CD4-positive, alpha-beta T cell treated with Interleukin-15 for 4 hours (primary cell): ENCODE data around the gene SS18L1.

Experiments used
- DNase-seq: peaks from one replicate; pipeline ENCODE4 v3.0.0-alpha.2; 2020; ENCODE audit warnings: low spot score

Gene SS18L1

GRCh38 chr20:62174021-62174804 lies 30.6 kb downstream of the SS18L1 start:
- DNase-seq: no peak

DNA sequence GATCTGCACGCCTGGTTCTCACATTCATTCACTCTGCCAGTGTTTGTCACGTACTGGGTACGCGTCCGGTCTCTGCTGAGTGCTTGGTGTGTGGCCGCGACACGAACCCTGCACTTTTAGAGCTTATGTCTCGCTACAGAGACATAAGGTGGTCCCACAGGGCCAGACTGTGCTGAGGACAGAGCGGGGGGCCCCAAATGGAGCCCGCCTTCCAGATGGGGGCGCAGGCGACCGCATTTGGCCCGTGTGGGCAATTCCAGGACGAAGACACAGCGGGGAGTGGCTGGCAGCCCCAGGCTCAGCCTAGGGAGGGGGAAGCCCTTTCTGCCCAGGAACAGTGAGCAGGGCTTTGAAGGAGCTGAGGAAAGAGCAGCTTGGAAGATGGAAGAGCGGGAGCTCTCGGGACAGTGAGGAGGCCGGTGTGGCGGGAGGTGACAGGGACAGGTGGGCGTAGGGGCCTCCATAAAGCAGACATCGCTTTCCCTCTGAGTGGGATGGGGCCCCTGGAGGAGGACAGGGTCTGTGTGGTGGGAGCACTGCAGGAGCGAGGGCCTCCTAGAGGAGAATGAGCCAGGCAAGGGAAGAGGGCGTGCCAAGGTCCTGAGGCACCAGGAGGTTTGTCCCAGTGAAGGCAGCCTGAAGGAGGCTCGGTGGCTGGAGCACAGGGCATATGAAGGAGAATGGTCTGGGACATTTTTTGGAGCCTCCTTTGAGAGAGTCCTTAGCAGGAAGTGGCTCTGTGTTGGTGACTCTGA lies 31.5 kb downstream of the SS18L1 start:
- no peak for DNase-seq

GRCh38 chr20:62175711-62176110 lies 32.1 kb downstream of the SS18L1 start:
- no peak for DNase-seq

- no peak for DNase-seq
These were observed 33.3 kb downstream of the SS18L1 start for GRCh38 chr20:62176866-62177265.

GRCh38 chr20:62177307-62177706 lies 33.7 kb downstream of the SS18L1 start:
- no peak for DNase-seq

- DNase-seq: no peak
These were observed 35.0 kb downstream of the SS18L1 start for GRCh38 chr20:62178316-62179161.

GRCh38 chr20:62179162-62179504 lies 35.6 kb downstream of the SS18L1 start:
- DNase-seq: no peak

GRCh38 chr20:62181808-62182207 lies 38.2 kb downstream of the SS18L1 start:
- no peak for DNase-seq

DNA sequence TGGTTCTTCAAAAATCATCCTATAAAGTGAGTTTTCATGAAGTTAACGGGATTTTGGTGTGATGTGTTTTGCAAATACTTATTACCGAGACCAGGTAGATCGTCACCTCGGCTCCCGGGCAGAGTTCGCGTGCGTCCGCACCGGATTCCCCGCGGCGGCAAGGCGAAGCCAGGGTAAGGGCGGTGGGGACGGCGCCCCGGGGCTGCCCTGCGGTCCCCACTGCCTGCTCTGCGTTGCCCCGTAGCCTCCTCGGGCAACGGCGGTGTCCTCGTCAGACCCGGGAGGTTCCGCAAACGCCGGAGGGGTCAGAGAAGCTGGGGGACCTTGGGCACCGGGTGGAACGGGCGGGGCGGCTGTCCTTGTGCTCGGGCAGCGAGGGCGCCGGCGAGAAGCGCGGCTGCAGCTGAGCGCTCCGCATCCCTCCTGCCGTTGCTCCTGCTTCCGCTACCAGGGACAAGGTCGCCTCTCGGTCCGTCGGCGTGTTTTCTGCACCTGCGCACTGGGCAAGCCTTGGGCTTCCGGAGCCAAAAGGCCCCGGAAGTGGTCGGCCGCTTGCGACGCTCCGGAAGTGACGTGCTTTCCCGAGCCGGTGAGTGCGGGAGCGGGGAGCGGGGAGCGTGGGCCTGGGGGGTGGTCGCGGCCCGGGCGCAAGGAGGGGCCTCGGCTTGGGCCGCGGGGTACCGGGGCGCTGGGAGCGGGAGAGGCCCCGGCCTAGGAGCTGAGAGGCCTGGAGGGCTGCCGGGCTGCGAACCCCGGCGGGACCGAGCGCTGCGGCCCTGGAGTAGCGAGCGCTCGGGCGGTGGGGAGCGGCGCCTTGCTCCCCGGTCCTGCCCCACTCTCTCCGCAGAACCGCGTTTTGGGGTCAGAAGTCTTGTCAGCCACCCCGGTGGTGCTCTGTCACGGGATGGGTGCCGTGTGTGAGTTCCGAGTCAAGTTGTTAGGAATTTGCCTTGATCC lies 39.2 kb downstream of the SS18L1 start, which contains the start of gene MTG2:
Gene MTG2, plus strand, starts transcription at position 560 of the 957 bp plus-strand sequence. CDS start 10,393 bp downstream, outside the sequence.
- DNase-seq: peak; percentile 93

GRCh38 chr20:62183426-62184142 lies 40.0 kb downstream of the SS18L1 start:
- DNase-seq: no peak

GRCh38 chr20:62186096-62186426 lies 42.5 kb downstream of the SS18L1 start:
- no peak for DNase-seq

DNA sequence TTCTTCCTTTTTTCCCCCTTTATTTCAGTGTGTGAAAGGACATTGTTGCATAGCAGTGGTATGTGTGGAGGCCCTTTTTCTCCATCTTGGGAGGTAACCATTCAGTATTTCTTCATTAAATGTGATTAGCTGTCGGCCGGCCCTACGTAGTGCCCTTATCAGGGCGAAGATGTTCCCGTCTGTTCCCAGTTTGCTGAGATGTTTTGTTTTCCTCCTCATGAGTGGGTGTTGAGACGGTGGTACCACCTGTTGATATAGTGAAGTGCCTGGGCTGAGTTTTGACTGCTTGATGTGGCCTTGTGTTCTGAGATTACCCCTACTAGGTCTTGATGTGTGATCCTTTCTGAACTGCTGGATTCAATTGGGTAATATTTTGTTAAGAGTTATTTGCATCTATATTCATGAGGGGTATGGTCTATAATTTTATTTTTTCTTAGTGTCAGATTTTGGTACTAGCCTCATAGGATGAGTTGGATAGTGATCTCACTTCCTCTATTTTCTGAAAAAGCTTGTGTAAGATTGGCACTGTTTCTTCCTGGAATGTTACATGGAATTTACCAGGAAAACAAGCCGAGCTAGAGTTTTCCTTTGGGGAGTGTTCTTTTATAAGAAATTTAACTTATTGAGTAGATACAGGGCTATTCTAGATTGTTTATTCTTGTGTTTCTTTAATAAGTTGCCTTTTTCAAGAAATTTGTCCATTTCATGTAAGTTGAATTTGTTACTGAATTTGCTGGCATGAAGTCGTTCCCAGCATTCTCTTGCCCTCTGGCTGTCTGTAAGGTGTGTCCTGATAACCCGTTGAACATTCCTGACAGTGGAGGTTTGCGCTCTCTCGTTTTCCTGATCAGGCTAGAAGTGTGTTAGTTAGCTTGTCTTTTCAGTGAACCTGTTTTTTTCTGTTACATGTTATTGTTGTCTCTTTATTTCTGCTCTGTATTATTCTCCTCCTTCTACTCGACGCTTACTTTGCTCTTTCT lies 43.6 kb downstream of the SS18L1 start:
- no peak for DNase-seq

- DNase-seq: no peak
These were observed 47.3 kb downstream of the SS18L1 start for GRCh38 chr20:62190639-62191411.

GRCh38 chr20:62191781-62192559 lies 48.4 kb downstream of the SS18L1 start:
- DNase-seq: no peak

- no peak for DNase-seq
These were observed 49.1 kb downstream of the SS18L1 start for GRCh38 chr20:62192635-62193034.

DNA sequence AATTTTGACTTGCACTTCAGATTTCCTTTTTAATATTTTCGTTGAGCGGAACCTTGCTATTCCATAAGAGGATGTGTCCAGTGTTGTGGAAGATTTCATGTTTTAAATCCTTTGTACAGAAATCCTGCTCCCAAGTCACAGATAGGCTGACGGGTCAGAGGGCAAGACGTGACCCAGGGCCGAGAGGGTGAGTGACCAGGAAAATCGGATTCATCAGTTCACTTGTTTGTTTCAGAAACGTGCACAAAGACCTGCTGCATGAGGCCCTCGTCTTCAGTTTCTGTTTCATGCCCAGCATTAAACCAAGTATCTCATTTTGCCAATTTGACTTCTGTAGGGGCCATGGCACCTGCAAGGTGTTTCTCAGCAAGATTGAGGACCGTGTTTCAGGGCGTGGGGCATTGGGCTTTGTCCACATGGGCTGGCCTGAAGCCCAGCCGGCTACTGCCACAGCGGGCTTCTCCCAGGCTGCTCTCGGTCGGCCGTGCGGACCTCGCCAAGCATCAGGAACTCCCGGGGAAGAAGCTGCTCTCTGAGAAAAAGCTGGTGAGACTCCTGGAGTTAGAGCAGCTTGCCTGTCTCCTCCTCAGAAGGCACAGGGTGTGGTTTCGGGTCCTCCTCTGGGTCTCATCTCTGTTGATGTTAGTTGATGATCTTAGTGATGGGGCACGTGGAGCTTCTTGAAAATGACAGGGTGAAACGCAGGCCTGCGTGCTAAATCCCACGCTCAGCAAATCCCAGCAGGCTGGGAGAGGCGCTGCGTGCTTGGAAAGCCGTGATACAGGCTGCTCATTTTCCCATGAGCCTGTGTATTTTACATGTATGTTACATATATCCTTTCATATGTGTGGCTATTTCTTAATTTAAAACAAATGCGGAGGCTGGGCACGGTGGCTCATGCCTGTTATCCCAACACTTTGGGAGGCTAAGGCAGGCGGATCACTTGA lies 49.8 kb downstream of the SS18L1 start:
- DNase-seq: no peak

- DNase-seq: no peak
These were observed 51.5 kb downstream of the SS18L1 start for GRCh38 chr20:62195075-62195405.
